Coronary artery (tissue), 2 donors: ENCODE measurements around the gene OPN3.
"Not testable (repeated sequence)": the region's sequence is repeated elsewhere in the genome, so short reads cannot be mapped to it uniquely, and the experiment has no call there.

Experiments used
- DNase-seq: peaks from one replicate; pipeline ENCODE4 v3.0.0-alpha.2; 2017; ENCODE audit warnings: low spot score
- H3K27ac ChIP-seq, 2 donors: fragments of 200-600 bp; sonication (generic); one replicate each; pipeline ENCODE4 v1.5.1; 2016 to 2019
- H3K4me3 ChIP-seq: fragments of 200-600 bp; sonication (generic); 2 replicates; pipeline ENCODE4 v1.5.1; 2016; ENCODE audit warnings: mild to moderate bottlenecking, moderate library complexity
- CTCF ChIP-seq: fragments of 200-600 bp; sonication (generic); IDR thresholded peaks from one replicate; pipeline ENCODE4 v1.5.1; 2019; ENCODE audit warnings: antibody characterized with exemption

OPN3 gene

GRCh38 chr1:241678536-241678935 lies 38.4 kb upstream of the OPN3 start:
- H3K4me3 ChIP-seq: no peak overlapping the region
- no peak for TF ChIP-seq CTCF
- no peak for DNase-seq
- no peak overlapping the region for H3K27ac ChIP-seq

- H3K4me3 ChIP-seq: no peak overlapping the region
- no peak overlapping the region for H3K27ac ChIP-seq
- DNase-seq: no peak
- no peak for TF ChIP-seq CTCF
These were observed 37.0 kb upstream of the OPN3 start for GRCh38 chr1:241677201-241677600.

- Histone ChIP-seq H3K27ac (no peak overlapping the region), H3K4me3 (no peak overlapping the region)
- no peak for DNase-seq
- TF ChIP-seq CTCF: no peak
These were observed 35.8 kb upstream of the OPN3 start for GRCh38 chr1:241675983-241676382.

- no peak overlapping the region for H3K27ac ChIP-seq
- H3K4me3 ChIP-seq: no peak overlapping the region
- TF ChIP-seq CTCF: no peak
- no peak for DNase-seq
These were observed 34.7 kb upstream of the OPN3 start for GRCh38 chr1:241674805-241675384.

- DNase-seq: no peak
- Histone ChIP-seq H3K4me3 (no peak overlapping the region), H3K27ac (no peak overlapping the region)
- TF ChIP-seq CTCF: no peak
These were observed 32.1 kb upstream of the OPN3 start for GRCh38 chr1:241672301-241672700.

- no peak for DNase-seq
- no peak for TF ChIP-seq CTCF
- Histone ChIP-seq H3K4me3 (no peak overlapping the region), H3K27ac (no peak overlapping the region)
These were observed 26.2 kb upstream of the OPN3 start for GRCh38 chr1:241666419-241666818.

- no peak for DNase-seq
- Histone ChIP-seq H3K4me3 (no peak overlapping the region), H3K27ac (no peak overlapping the region)
- TF ChIP-seq CTCF: no peak
These were observed 20.3 kb upstream of the OPN3 start for GRCh38 chr1:241660424-241660972.

- H3K4me3 ChIP-seq, H3K27ac ChIP-seq, DNase-seq: not testable (repeated sequence)
These were observed 18.8 kb upstream of the OPN3 start for GRCh38 chr1:241659016-241659415.
